Measurements from ENCODE around the gene NXF3. TPM values are rescaled to one million over a fixed set of nuclear protein-coding genes. Genes with fewer than 3 reads are reported as not detected.

Gene NXF3
- total and polyA plus RNA-seq, 2 experiments from 2014 or later = not detected

DNA sequence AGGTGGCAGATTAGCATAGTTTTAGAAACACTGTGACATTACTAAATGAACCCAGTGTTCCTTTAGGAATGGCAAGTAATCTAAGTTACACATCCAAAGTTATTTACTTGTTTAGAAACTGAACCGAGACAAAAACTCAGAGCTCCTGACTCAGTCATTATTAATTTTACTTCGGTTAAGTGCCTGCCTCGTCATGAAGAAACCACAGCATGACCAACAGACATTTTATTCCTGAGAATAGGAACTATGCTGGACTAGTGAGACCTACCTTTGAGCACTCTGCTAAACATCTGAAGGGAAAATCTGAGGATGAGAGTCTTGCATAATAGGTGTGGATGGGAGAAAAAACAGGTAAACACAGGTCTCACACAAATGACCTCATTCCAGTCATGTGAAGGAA is 31.5 kb downstream of the NXF3 start (continued):
- TF ChIP-seq, protein P1, sequence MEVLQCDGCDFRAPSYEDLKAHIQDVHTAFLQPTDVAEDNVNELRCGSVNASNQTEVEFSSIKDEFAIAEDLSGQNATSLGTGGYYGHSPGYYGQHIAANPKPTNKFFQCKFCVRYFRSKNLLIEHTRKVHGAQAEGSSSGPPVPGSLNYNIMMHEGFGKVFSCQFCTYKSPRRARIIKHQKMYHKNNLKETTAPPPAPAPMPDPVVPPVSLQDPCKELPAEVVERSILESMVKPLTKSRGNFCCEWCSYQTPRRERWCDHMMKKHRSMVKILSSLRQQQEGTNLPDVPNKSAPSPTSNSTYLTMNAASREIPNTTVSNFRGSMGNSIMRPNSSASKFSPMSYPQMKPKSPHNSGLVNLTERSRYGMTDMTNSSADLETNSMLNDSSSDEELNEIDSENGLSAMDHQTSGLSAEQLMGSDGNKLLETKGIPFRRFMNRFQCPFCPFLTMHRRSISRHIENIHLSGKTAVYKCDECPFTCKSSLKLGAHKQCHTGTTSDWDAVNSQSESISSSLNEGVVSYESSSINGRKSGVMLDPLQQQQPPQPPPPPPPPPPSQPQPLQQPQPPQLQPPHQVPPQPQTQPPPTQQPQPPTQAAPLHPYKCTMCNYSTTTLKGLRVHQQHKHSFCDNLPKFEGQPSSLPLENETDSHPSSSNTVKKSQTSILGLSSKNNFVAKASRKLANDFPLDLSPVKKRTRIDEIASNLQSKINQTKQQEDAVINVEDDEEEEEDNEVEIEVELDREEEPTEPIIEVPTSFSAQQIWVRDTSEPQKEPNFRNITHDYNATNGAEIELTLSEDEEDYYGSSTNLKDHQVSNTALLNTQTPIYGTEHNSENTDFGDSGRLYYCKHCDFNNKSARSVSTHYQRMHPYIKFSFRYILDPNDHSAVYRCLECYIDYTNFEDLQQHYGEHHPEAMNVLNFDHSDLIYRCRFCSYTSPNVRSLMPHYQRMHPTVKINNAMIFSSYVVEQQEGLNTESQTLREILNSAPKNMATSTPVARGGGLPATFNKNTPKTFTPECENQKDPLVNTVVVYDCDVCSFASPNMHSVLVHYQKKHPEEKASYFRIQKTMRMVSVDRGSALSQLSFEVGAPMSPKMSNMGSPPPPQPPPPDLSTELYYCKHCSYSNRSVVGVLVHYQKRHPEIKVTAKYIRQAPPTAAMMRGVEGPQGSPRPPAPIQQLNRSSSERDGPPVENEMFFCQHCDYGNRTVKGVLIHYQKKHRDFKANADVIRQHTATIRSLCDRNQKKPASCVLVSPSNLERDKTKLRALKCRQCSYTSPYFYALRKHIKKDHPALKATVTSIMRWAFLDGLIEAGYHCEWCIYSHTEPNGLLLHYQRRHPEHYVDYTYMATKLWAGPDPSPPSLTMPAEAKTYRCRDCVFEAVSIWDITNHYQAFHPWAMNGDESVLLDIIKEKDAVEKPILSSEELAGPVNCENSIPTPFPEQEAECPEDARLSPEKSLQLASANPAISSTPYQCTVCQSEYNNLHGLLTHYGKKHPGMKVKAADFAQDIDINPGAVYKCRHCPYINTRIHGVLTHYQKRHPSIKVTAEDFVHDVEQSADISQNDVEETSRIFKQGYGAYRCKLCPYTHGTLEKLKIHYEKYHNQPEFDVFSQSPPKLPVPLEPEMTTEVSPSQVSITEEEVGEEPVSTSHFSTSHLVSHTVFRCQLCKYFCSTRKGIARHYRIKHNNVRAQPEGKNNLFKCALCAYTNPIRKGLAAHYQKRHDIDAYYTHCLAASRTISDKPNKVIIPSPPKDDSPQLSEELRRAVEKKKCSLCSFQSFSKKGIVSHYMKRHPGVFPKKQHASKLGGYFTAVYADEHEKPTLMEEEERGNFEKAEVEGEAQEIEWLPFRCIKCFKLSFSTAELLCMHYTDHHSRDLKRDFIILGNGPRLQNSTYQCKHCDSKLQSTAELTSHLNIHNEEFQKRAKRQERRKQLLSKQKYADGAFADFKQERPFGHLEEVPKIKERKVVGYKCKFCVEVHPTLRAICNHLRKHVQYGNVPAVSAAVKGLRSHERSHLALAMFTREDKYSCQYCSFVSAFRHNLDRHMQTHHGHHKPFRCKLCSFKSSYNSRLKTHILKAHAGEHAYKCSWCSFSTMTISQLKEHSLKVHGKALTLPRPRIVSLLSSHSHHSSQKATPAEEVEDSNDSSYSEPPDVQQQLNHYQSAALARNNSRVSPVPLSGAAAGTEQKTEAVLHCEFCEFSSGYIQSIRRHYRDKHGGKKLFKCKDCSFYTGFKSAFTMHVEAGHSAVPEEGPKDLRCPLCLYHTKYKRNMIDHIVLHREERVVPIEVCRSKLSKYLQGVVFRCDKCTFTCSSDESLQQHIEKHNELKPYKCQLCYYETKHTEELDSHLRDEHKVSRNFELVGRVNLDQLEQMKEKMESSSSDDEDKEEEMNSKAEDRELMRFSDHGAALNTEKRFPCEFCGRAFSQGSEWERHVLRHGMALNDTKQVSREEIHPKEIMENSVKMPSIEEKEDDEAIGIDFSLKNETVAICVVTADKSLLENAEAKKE (CRISPR knock-in tag; IDR thresholded peaks at IDR 0.05) = no peak

DNA sequence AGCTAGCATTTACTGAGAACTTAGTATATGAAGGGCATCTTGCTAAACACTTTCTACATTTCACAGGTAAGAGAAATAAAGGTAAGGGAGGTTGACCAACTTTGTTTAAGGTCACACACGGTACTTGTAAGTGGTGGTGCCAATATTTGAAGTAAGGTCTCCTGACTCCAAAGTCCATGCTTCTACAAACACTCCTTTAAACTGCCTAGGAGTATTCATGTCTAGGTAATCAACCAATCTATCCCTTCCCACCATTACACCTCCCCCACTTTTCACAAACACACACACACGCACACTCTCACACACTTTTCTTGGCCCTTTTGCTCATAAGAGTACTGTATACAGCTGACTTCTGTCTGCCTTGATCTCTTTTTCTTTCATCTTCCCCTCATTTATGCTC is 36.0 kb downstream of the NXF3 start:
- Histone ChIP-seq H3K79me2 (replicated peaks; ENCODE audit: insufficient read depth) (no peaks in the 10 kb centered on the region), H2AFZ (no peak overlapping the region), H3K9me2 (ENCODE audit: insufficient read depth) (no peaks in the 10 kb centered on the region), H3K36me3 (ENCODE audit: insufficient read depth) (no peaks in the 10 kb centered on the region), H3K27ac (ENCODE audit: low read depth) (no peak overlapping the region), H3F3A (replicated peaks; ENCODE audit: low read depth) (no peaks in the 10 kb centered on the region), H4K20me1 (replicated peaks; ENCODE audit: insufficient read depth) (no peaks in the 10 kb centered on the region), H3K27me3 (ENCODE audit: insufficient read depth) (no peaks in the 10 kb centered on the region), H3K4me3 (no peak overlapping the region), H3K4me1 (ENCODE audit: insufficient read depth) (no peaks in the 10 kb centered on the region), H3K4me2 (no peak overlapping the region)
- no peak for ATAC-seq
- no peak overlapping the region for H3K27ac Mint-ChIP-seq
- peaks cover 3% of the 10 kb centered on the region; the same call in 2 of the 3 replicates for H3K4me1 Mint-ChIP-seq
- no peak overlapping the region for H3K4me3 Mint-ChIP-seq
- H3K27me3 Mint-ChIP-seq (ENCODE audit: insufficient read depth, low read depth, poor library complexity) = no peaks in the 10 kb centered on the region
- H3K9me3 Mint-ChIP-seq = no peaks in the 10 kb centered on the region
- no peak for DNase-seq (ENCODE audit: low spot score)
- H3K36me3 Mint-ChIP-seq (ENCODE audit: low read depth) = peaks cover 5% of the 10 kb centered on the region; the same call in 2 of the 3 replicates
- TF ChIP-seq STAT1 (IDR thresholded peaks at IDR 0.05; ENCODE audit: unreplicated experiment) (no peak), EZH2phosphoT487 (IDR thresholded peaks at IDR 0.05; ENCODE audit: unreplicated experiment) (no peak), POLR2AphosphoS5 (IDR thresholded peaks at IDR 0.05; ENCODE audit: low read depth) (no peak), ZNF331 (CRISPR knock-in tag; IDR thresholded peaks at IDR 0.05; ENCODE audit: low read depth) (no peak), ZNF114 (CRISPR knock-in tag; IDR thresholded peaks at IDR 0.05) (no peak), NANOG (IDR thresholded peaks at IDR 0.05; ENCODE audit: borderline replicate concordance) (no peak)
- TF ChIP-seq, protein P2, sequence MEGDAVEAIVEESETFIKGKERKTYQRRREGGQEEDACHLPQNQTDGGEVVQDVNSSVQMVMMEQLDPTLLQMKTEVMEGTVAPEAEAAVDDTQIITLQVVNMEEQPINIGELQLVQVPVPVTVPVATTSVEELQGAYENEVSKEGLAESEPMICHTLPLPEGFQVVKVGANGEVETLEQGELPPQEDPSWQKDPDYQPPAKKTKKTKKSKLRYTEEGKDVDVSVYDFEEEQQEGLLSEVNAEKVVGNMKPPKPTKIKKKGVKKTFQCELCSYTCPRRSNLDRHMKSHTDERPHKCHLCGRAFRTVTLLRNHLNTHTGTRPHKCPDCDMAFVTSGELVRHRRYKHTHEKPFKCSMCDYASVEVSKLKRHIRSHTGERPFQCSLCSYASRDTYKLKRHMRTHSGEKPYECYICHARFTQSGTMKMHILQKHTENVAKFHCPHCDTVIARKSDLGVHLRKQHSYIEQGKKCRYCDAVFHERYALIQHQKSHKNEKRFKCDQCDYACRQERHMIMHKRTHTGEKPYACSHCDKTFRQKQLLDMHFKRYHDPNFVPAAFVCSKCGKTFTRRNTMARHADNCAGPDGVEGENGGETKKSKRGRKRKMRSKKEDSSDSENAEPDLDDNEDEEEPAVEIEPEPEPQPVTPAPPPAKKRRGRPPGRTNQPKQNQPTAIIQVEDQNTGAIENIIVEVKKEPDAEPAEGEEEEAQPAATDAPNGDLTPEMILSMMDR (conservative IDR thresholded peaks at IDR 0.05; ENCODE audit: low read depth in 2 of 2) = no peak
- TF ChIP-seq, protein P3, sequence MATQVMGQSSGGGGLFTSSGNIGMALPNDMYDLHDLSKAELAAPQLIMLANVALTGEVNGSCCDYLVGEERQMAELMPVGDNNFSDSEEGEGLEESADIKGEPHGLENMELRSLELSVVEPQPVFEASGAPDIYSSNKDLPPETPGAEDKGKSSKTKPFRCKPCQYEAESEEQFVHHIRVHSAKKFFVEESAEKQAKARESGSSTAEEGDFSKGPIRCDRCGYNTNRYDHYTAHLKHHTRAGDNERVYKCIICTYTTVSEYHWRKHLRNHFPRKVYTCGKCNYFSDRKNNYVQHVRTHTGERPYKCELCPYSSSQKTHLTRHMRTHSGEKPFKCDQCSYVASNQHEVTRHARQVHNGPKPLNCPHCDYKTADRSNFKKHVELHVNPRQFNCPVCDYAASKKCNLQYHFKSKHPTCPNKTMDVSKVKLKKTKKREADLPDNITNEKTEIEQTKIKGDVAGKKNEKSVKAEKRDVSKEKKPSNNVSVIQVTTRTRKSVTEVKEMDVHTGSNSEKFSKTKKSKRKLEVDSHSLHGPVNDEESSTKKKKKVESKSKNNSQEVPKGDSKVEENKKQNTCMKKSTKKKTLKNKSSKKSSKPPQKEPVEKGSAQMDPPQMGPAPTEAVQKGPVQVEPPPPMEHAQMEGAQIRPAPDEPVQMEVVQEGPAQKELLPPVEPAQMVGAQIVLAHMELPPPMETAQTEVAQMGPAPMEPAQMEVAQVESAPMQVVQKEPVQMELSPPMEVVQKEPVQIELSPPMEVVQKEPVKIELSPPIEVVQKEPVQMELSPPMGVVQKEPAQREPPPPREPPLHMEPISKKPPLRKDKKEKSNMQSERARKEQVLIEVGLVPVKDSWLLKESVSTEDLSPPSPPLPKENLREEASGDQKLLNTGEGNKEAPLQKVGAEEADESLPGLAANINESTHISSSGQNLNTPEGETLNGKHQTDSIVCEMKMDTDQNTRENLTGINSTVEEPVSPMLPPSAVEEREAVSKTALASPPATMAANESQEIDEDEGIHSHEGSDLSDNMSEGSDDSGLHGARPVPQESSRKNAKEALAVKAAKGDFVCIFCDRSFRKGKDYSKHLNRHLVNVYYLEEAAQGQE (IDR thresholded peaks at IDR 0.05; ENCODE audit: unreplicated experiment) = no peak
- TF ChIP-seq, protein P4, sequence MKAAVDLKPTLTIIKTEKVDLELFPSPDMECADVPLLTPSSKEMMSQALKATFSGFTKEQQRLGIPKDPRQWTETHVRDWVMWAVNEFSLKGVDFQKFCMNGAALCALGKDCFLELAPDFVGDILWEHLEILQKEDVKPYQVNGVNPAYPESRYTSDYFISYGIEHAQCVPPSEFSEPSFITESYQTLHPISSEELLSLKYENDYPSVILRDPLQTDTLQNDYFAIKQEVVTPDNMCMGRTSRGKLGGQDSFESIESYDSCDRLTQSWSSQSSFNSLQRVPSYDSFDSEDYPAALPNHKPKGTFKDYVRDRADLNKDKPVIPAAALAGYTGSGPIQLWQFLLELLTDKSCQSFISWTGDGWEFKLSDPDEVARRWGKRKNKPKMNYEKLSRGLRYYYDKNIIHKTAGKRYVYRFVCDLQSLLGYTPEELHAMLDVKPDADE (IDR thresholded peaks at IDR 0.05) = no peak
